SJCRH30 (cell line): ENCODE results near the gene ABHD16B. TPM values are rescaled to one million over a fixed set of nuclear protein-coding genes. Genes with fewer than 3 reads are reported as not detected.
"Not testable (repeated sequence)": the region's sequence is repeated elsewhere in the genome, so short reads cannot be mapped to it uniquely, and the experiment has no call there.

Experiments used
- DNase-seq, 2 experiments: peaks; one replicate each; pipeline ENCODE4 v3.0.0-alpha.2; 2015 to 2020
- H3K27ac ChIP-seq: fragments of 250-450 bp; sonication (Bioruptor Pico); 2 replicates; pipeline ENCODE4 v1.5.1; 2020; ENCODE audit warnings: mild to moderate bottlenecking, moderate library complexity
- H3K27me3 ChIP-seq: fragments of 250-450 bp; sonication (Bioruptor Pico); 2 replicates; pipeline ENCODE4 v1.5.1; 2020; ENCODE audit warnings: mild to moderate bottlenecking, moderate library complexity
- H3K36me3 ChIP-seq: fragments of 250-450 bp; sonication (Bioruptor Pico); 2 replicates; pipeline ENCODE4 v1.5.1; 2020; ENCODE audit warnings: mild to moderate bottlenecking, moderate library complexity
- H3K4me1 ChIP-seq: fragments of 250-450 bp; sonication (Bioruptor Pico); 2 replicates; pipeline ENCODE4 v1.5.1; 2020; ENCODE audit warnings: mild to moderate bottlenecking, moderate library complexity
- H3K4me3 ChIP-seq: fragments of 250-450 bp; sonication (Bioruptor Pico); 2 replicates; pipeline ENCODE4 v1.5.1; 2020; ENCODE audit warnings: mild to moderate bottlenecking, moderate library complexity
- H3K9me3 ChIP-seq: fragments of 250-450 bp; sonication (Bioruptor Pico); replicated peaks from 2 replicates; pipeline ENCODE4 v1.5.1; 2020; ENCODE audit warnings: mild to moderate bottlenecking, moderate library complexity
- total RNA-seq: library from RNA; depleted of rRNA; stranded (reverse); fragments of >200 nt; shearing (Covaris generic); gene quantifications from 2 replicates; pipeline ENCODE4 v1.2.3, GENCODE V29; 2014

Gene ABHD16B
- total RNA-seq, 1 experiment from 2014 or later, result not detected

DNA sequence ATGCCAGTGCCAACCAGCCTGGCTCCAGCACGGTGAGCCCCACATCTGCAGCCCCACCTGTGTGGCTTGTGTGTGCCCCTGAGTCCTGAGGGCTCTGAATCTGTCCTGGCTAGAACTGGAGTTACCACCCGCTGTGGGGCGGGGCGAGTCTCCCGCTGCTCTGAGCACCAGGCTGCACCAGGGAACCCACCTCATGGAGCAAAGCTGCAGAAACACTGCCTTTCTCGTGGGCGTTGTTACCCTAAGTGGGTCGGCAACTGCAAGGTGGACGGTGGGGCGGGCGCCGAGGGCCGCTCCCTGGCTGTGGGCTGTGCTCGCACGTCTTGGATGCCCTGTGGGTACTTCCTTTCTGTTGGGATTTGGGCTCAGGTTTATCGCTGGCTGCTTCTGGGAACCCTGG lies 17.5 kb upstream of the ABHD16B start:
- Histone ChIP-seq H3K9me3 (no peaks in the 10 kb centered on the region), H3K27me3 (no peaks in the 10 kb centered on the region), H3K36me3 (no peaks in the 10 kb centered on the region), H3K4me1 (peaks cover 22% of the 10 kb centered on the region), H3K4me3 (no peak overlapping the region), H3K27ac (no peak overlapping the region)
- DNase-seq, result no peak

DNA sequence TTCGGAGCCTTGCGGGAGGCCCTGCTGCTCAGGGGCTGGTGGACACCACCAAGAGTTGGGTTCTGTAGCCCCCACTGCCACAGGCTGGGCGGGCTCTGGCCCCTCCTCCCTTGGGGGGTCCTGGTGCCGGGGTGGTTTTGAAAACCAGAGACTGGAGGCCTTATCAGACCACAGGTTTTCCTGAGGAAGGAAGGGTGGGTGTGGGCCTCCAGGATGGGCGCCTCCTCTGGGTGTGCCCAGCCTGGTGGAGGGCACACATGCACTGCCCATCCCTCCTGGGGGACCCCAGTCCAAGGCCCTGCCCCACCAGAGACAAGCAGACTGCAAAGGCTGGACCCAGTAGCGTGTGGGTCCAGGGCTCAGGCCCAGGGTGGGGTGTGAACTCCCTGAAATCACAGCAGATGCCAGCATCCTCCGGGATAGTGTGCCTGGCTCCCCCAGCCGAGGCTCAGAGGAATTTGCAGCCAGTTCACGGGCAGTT lies 16.7 kb upstream of the ABHD16B start:
- no peak for DNase-seq
- Histone ChIP-seq H3K36me3 (no peaks in the 10 kb centered on the region), H3K9me3 (no peaks in the 10 kb centered on the region), H3K27me3 (no peaks in the 10 kb centered on the region), H3K27ac (no peak overlapping the region), H3K4me3 (no peak overlapping the region), H3K4me1 (peaks cover 22% of the 10 kb centered on the region)

DNA sequence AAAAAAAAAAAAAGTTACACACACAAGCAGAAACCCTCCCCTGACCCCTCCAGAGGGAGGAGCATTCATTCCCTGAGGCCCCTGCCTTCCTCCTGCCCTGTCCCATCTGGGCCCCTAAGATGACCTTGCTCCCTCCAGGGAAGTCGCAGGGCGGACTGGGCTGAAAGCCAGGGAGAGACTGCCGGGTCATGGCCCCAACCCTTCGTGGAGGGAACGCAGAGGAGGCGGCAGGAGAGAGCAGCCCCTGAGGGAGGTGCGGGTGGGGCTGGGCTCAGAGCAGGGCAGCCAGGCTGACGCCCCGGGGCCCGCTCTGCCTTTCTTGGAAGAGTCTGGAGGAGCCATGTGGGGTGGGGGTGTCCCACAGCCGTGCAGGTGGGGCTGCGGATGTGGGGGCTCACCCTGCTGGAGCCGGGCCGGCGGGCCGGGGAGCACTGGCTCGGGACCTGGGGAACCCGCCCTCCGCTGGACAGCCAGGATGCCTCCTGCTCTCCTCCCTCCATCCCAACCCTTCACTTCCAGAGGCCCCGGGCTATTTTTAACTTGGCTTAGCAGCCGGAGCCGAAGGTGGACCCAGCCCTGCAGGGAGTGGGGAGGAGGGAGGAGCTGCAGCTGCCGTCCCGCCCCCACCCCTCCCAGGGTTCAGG lies 15.0 kb upstream of the ABHD16B start:
- no peaks in the 10 kb centered on the region for H3K36me3 ChIP-seq
- no peaks in the 10 kb centered on the region for H3K27me3 ChIP-seq
- peak; percentile 92 to 93 for DNase-seq
- H3K4me1 ChIP-seq, result peaks cover 22% of the 10 kb centered on the region
- peak overlapping the region; percentile 49 for H3K4me3 ChIP-seq
- no peaks in the 10 kb centered on the region for H3K9me3 ChIP-seq
- peak overlapping the region; percentile 57; the same call in 1 of the 2 replicates for H3K27ac ChIP-seq

DNA sequence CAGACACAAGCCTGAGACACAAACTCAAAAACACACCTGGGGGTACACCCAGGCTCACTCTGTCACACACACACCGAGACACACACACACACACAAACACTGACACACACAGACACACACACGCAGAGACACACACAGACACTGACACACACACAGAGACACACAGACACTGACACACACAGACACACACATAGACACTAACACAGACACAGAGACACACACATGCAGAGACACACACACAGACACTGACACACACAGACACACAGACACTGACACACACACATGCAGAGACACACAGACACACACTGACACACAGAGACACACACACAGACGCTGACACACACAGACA lies 14.4 kb upstream of the ABHD16B start:
- peaks cover 22% of the 10 kb centered on the region for H3K4me1 ChIP-seq
- no peaks in the 10 kb centered on the region for H3K9me3 ChIP-seq
- H3K4me3 ChIP-seq, result no peak overlapping the region
- no peaks in the 10 kb centered on the region for H3K27me3 ChIP-seq
- H3K27ac ChIP-seq, result peak overlapping the region; percentile 11; the same call in 1 of the 2 replicates
- no peaks in the 10 kb centered on the region for H3K36me3 ChIP-seq
- no peak for DNase-seq

DNA sequence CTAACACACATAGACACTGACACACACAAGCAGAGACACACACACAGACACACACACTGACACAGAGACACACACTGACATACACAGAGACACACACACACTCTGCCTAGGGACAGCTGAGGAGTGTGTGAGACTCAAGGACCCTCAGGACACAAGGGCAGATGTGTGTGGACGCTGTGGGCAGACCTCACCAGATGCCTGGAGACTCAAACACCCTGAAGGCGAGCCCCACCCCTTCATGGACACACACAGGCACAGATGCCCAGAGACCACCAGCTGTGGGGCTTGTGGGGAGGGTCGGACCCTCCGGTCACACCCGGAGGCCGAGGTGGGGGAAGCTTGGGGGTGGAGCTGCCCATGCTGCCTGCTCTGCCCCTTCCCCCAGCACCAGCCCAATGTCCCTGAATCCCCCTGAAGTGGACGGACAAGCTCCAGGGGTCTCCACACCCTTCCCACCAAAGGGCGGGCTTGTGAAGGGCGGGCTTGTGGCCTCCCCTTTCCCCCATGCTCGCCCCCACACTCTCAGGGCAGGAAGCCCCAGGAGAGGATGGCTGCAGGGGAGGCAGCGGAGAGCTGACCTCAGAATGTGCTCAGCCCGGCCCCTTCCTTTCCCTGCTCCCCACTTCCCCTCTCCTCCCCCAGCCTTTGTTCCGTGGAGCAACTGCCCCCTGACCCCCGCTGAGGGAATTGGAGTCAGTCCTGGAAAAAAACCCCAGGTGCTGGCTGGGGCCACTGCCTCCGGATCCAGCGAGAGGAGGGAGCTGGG lies 13.9 kb upstream of the ABHD16B start:
- DNase-seq, result peak; percentile 70 to 73
- Histone ChIP-seq H3K4me3 (peak overlapping the region; percentile 3; the same call in 1 of the 2 replicates), H3K27me3 (no peaks in the 10 kb centered on the region)

DNA sequence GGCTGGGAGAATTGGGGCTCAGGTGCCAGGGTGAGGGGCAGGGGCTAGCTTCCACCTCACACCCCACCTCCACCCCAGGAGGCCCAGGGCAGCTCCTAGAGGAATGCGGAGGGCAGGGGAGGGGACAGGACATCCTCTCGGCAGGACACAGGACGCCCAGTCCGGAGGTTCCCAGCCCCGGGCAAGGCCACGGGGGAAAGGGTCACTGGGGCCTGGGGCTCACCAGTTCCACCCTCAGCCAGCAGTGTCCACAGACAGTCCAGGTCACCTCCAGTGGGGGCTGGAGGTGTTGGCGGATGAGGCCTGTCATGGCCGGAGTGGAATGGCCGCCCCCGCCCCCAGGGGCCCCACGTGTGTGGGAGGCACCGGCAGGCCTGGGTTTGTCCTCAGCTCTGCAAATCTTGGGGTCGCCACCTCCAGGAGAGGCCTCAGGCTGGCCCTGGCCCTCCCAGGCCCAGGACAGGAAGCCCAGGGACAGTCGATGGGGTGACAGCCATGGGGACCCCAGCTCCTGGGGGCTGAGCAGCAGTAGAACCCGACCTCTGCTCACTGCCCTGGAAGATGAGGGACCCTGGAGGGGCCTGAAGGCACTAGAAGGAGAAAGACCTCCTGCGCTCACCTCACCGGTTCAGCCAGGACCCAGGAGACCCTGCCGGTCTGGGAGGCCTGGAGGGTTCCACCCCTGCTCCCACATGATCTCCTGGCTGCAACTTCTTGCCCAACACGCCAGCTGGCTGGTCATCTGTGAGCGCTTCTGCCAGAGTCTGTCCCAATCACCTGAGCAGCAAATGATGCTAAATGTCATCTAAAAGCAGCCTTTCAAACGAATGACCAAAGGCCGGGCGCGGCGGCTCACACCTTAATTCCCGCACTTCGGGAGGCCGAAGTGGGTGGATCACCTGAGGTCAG lies 13.0 kb upstream of the ABHD16B start:
- no peak for DNase-seq
- Histone ChIP-seq H3K9me3 (no peaks in the 10 kb centered on the region), H3K4me1 (peaks cover 22% of the 10 kb centered on the region), H3K27ac (peak overlapping the region; percentile 11; the same call in 1 of the 2 replicates), H3K4me3 (no peak overlapping the region), H3K27me3 (no peaks in the 10 kb centered on the region), H3K36me3 (no peaks in the 10 kb centered on the region)

More for the DNA sequence above, 13.9 kb upstream of the ABHD16B start:
- peaks cover 22% of the 10 kb centered on the region for H3K4me1 ChIP-seq
- peak overlapping the region; percentile 11; the same call in 1 of the 2 replicates for H3K27ac ChIP-seq
- no peaks in the 10 kb centered on the region for H3K9me3 ChIP-seq
- no peaks in the 10 kb centered on the region for H3K36me3 ChIP-seq

DNA sequence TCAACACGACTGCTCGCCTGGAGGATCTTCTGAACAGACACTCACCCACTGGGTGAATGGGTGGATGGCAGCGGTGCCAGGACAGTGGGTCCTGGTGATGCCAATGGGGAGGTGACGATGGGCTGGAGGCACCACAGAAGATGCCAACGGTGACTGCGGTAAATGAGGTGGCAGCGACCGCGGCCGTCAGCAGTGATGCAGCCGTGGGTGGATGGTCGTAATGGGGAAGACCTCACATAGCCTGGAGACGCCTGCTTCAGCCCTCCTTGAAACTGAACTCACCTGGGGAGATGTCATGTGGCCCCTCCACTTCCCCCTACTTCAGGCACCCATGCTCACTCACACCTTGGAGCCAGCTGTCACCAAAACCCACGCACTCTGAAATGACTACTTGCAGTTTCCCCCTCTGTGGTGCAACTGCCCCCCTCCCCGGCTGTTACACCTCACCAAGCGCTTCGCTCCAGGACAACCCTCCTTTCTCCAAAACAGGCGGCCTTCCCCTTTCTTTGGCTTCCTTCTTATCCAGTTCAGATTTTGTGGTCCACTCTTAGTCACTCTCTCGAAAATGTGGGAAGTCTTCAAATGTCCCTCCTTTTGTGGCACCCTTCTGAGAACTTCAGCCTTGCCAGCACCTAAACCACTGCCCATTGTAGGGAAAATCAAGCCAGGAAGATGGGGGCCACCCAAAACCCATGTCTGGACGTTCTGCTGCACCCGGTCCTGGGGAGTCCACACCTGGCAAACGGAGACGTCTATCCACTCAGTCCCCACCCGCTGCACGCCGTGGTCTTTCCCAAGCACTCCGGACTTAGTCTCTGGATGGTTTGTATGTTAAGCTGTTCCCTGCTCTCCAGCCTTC lies 10.4 kb upstream of the ABHD16B start:
- H3K27ac ChIP-seq, result no peak overlapping the region
- peaks cover 34% of the 10 kb centered on the region for H3K4me1 ChIP-seq
- DNase-seq, result no peak
- H3K9me3 ChIP-seq, result no peaks in the 10 kb centered on the region
- H3K4me3 ChIP-seq, result no peak overlapping the region
- no peaks in the 10 kb centered on the region for H3K36me3 ChIP-seq
- H3K27me3 ChIP-seq, result no peaks in the 10 kb centered on the region

DNA sequence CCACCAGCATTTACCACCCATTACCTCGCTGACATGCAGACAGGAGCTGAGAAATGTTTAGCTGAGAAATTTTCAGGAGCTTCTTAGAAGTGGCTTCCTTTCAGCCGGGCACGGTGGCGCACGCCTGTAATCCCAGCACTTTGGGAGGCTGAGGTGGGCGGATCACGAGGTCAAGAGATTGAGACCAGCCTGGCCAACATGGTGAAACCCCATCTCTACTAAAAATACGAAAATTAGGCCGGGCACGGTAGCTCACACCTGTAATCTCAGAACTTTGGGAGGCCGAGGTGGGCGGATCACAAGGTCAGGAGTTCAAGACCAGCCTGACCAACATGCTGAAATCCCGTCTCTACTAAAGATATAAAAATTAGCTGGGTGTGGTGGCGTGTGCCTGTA lies 9.8 kb upstream of the ABHD16B start:
- DNase-seq, H3K27ac ChIP-seq, H3K27me3 ChIP-seq, H3K9me3 ChIP-seq, H3K4me3 ChIP-seq, H3K36me3 ChIP-seq: not testable (repeated sequence)
- H3K4me1 ChIP-seq, result peaks cover 29% of the 10 kb centered on the region

DNA sequence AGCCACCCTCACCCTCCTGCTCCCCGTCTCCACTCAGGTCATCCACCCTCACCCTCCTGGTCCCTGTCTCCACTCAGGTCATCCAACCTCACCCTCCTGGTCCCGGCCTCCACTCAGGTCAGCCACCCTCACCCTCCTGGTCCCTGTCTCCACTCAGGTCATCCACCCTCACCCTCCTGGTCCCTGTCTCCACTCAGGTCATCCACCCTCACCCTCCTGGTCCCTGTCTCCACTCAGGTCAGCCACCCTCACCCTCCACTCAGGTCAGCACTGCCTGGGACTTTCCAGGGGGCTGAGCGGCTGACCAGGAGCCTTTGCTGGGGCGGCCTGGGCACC lies 7.6 kb upstream of the ABHD16B start:
- peaks cover 24% of the 10 kb centered on the region for H3K4me1 ChIP-seq
- H3K4me3 ChIP-seq, result peak overlapping the region; percentile 48
- H3K27ac ChIP-seq, result peak overlapping the region; percentile 37; the same call in 1 of the 2 replicates
- not testable (repeated sequence) for H3K9me3 ChIP-seq, H3K36me3 ChIP-seq, H3K27me3 ChIP-seq, DNase-seq

DNA sequence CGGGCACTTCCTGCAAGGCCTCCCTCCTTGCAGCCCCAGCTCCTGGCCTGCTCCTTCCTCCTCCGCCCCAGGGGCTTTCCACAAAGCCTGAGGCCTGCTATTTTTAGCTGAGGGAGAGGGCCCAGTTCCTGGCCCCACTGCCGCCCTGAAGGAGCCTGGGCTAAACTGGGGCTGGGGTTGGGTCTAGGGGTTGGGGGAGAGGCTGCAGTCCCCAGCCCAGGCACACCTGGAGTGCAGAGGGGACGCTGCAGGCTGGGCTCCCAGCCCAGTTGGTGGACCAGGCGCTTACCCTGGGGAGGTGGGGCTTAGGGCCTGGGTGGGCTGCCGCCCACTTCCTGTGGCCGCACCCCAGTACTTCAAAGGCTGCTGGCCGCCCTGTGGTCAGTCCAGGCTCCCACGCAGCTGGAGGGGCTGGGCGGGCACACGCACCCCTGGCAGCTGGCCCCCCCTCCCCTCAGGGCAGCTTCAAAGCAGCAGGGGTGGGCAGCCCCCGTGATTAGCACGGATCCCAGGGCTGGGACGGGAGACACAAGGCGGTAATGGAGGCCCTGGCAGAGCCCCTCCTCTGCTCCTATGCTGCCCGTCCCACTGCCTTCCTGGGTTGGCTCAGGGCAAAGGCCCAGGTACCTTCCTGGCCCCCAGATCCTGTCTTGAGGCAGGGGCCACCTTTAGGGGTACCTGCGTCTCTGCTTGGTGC lies 7.1 kb upstream of the ABHD16B start:
- DNase-seq, result peak; percentile 82 to 83
- Histone ChIP-seq H3K27me3 (no peaks in the 10 kb centered on the region), H3K27ac (peak overlapping the region; percentile 37), H3K4me3 (peak overlapping the region; percentile 48), H3K4me1 (peaks cover 25% of the 10 kb centered on the region), H3K9me3 (no peaks in the 10 kb centered on the region), H3K36me3 (no peaks in the 10 kb centered on the region)

DNA sequence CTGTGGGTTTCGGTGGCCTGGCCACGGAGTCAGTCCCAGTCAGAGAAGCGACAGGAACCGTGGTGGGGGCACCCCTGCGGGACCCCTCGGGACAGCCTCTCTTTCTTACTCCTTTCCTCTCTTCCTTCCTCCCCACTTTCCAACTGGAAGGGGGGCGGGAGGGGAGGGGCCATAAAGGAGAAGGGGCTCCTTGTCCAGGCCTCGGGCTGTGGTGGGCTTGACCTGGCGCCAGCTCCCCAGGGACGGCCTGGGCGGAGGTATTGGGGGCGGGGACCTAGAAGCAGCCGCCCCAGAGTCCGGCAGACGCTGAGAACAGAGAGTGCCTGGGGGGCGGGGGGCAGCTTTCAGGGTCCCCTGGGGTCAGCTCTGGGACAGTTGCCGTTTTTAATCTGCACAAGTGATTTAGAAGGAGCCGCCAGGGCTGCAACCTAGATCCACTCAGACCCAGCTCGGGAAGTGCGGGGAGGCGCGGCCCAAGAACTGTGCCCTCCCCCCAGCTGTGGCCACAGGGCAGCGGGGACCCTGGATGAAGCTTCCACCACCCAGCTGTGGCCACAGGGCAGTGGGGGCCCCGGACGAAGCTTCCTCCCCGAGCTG lies 6.4 kb upstream of the ABHD16B start:
- Histone ChIP-seq H3K4me3 (peak overlapping the region; percentile 48), H3K36me3 (no peaks in the 10 kb centered on the region), H3K9me3 (no peaks in the 10 kb centered on the region), H3K27ac (peak overlapping the region; percentile 37), H3K27me3 (no peaks in the 10 kb centered on the region), H3K4me1 (peaks cover 25% of the 10 kb centered on the region)
- DNase-seq, result peak; percentile 66 to 69

DNA sequence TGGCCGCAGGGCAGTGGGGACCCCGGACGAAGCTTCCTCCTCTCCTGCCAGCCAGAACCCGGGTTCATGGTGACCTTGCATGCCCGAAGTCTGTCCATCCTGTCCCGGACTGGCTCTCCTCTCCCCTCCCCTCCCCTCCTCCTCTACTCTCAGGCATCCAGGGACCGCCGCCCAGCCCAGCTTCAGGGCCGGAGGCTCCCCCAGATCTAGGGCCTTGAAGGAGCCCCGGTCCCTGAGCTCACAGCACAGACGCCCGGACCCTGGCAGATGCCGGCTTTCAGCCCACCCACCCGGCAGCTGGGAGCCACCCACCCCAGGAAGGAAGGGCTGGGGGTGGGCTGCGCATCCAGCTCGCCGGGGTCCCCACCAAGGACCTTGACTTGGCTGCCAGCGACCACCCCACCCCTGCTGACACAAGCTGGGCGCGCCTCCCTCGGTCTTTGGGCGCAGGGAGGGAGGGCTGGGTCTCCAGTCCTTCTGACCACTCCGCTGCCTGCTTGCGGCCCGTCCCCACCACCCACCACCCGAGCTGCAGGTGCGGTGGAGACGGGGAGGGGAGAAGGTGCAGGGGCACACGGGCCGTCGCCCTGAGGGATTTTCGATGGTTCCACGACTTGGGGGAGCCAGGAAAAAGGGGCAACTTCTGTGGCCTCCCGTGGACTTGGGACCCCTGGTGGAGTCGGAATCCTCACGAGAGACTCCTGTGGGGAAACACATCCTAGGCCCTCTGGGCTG lies 5.8 kb upstream of the ABHD16B start:
- peak in 1 of 2 experiments; percentile 47 for DNase-seq
- H3K4me1 ChIP-seq, result peaks cover 25% of the 10 kb centered on the region
- H3K27ac ChIP-seq, result no peak overlapping the region; the same call in 1 of the 2 replicates
- H3K27me3 ChIP-seq, result no peaks in the 10 kb centered on the region
- peak overlapping the region; percentile 48 for H3K4me3 ChIP-seq
- H3K36me3 ChIP-seq, result no peaks in the 10 kb centered on the region
- no peaks in the 10 kb centered on the region for H3K9me3 ChIP-seq

DNA sequence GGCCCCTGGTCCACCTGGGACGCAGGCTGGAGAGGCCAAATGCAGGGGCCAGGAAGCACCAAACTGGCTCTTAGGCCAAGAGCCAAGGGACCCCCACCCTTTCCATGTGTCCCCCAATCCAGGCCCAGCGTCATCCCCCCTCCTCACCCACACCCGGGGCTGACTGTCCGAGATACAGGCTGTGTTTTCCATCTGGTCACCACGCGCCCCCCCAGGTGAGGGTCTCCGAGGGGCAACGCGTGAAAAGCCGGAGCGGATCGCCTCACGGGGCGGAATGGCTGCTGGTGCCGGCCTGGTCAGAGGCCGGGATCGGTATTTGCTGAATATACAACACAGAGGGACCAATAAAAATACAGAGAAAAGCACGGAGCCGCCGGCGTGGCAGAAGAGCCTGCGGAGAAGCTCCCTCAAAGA lies 5.2 kb upstream of the ABHD16B start:
- Histone ChIP-seq H3K27ac (no peak overlapping the region), H3K36me3 (no peaks in the 10 kb centered on the region), H3K4me1 (peaks cover 25% of the 10 kb centered on the region), H3K27me3 (no peaks in the 10 kb centered on the region), H3K4me3 (no peak overlapping the region), H3K9me3 (no peaks in the 10 kb centered on the region)
- DNase-seq, result no peak
